HG02943 (cell line): Measurements from ENCODE around the gene TMEM17.
A peak's percentile ranks its signal among the peaks of the same experiment; 100 is the strongest.

ENCODE experiments used
- ATAC-seq: cut with Tn5 transposase; IDR thresholded peaks from one replicate; pipeline ENCODE4 v1.9.1; 2021; ENCODE audit warnings: mild to moderate bottlenecking, low read depth, moderate library complexity; ENCODE audit not compliant: unreplicated experiment

TMEM17 gene

GRCh38 chr2:62512384-62512783, 6.4 kb upstream of the TMEM17 start:
- no peak for ATAC-seq

GRCh38 chr2:62511636-62512035, 5.6 kb upstream of the TMEM17 start:
- ATAC-seq: no peak

DNA sequence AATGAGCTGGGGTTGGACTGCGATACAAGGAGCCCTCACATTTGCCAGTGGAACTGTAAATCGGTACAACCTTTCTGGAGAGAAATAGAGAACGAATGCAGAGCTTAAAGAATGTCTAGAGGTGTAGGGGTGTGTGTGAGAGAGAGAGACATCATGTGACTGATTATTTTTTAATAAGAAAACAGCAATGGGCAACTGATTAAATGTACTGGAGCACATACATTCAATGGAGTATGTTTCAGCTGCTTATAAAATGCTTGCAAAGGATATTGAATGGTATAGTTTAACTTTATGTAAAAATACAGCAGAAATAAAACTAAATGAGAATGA, 391 bp upstream of the TMEM17 start:
- ATAC-seq: peak; percentile 33

GRCh38 chr2:62505109-62505749, 766 bp downstream of the TMEM17 start:
- no peak for ATAC-seq

GRCh38 chr2:62504657-62505056, 1.3 kb downstream of the TMEM17 start:
- no peak for ATAC-seq

DNA sequence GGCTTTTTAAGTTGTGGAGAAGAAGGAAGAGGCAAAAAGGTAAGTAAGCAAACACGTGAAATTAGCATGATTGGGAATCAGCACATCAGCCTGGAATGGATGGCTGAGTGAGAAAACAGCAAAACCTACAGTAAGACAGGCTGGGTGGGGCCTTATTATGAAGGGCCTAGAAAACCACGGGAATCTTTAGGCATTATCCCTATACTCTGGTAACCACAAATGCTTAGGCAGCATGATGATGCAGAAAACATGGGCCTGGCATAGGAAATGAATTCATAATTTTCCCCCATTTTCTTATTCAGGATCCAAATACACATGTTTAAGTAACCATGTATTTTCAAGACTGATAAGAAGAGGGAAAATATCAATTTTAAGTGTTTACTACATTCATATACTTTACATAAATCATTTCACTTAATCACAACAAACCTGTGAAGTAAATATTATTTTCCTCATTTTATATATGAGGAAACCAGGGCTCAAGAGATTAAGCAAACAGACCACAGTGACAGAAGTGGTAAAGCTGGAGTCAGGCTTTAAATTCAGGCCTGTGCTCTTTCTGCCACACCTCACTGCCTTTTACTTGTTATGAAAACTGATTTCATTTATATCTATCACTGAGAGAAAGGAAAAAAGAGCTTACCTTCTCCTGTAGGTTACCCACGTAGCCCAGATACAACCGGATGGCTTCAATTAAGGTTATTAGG, 4.0 kb downstream of the TMEM17 start:
- ATAC-seq: no peak

DNA sequence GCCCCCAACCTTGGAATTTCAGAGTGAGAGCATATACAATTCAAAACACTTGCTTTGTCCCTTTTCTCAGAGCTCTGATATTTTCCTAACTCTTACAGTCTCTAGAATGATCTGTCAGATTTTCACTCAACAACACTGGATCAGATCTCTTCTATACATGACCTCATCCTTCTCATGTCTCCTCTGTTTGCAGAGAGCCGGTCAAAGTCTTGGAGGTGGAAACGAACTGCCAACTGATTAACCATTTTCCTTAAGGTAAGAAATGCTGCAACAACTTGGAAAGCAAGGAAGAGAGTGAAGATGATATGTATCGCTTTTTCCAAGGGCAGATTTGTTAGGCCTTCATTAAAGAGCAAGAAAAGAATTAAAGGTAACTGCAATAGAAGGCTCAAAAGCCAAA, 4.9 kb downstream of the TMEM17 start:
- ATAC-seq: no peak

DNA sequence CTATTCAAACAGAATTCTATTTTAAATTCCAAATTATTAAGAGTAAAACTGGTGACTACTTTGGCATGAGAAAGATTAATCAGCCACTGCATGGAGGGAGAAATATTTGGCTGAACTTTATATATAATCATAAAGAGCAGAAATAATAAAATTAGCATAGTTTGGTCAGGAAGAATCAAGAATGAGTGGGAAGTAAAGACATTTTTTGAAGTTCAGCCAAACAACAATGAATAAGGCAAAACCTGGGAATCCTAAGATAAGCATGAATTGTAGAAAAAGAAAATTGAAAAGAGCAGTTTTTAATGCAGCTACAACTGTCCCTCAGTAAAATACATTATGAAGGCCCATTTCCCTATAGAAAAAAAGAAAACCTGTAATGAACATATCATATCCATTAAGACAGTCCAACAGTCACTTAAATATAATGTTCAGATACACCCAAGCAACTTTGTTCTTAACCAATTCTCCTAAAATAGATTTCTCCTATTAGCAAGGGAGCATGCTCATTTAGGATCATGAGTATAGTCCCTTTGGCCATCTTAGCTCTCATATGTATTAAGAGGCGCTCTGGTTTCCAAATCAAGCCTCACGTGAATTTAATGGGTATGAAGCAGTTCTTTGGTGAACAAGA, 6.5 kb downstream of the TMEM17 start:
- ATAC-seq: no peak

GRCh38 chr2:62498739-62499138, 7.3 kb downstream of the TMEM17 start:
- ATAC-seq: no peak

- ATAC-seq: no peak
These were observed 10.2 kb downstream of the TMEM17 start for GRCh38 chr2:62495761-62496160.

GRCh38 chr2:62492048-62492447, 13.9 kb downstream of the TMEM17 start:
- ATAC-seq: no peak

GRCh38 chr2:62489702-62490101, 16.3 kb downstream of the TMEM17 start:
- ATAC-seq: no peak

DNA sequence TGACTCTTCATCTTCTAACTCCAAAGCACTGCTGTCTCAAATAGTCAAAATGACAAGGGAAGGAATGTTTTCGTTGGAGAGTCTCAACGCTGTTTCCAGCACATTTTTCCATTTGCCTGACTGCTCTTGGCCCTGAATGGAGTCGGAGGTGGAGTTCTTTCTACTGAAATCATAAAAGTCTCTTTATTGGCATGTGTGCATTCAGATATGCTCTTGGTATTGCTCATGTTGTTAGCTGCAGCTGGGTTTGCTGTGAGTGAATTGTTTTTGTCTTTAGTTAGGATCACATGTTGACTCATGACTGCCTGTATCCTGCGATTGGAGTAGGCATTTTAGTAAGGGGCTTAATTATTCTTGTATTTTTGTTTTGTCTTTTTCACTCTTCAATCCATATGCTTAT, 16.8 kb downstream of the TMEM17 start:
- no peak for ATAC-seq

DNA sequence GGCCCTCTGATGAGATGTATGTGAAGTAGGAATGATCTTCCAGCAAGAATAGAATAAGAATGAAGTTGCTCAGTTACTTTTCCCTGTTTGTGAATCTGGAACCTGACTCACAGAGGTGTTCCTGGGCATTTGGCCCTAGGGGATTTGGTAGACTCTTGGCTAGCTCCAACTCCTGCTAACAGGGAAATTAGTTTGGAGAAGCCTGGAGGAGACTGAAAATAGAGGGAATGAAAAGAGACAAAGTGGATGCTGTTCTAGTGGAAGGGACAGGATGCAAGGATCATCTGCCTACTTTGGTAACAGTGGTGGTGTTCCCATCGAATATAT, 19.6 kb downstream of the TMEM17 start:
- ATAC-seq: no peak

DNA sequence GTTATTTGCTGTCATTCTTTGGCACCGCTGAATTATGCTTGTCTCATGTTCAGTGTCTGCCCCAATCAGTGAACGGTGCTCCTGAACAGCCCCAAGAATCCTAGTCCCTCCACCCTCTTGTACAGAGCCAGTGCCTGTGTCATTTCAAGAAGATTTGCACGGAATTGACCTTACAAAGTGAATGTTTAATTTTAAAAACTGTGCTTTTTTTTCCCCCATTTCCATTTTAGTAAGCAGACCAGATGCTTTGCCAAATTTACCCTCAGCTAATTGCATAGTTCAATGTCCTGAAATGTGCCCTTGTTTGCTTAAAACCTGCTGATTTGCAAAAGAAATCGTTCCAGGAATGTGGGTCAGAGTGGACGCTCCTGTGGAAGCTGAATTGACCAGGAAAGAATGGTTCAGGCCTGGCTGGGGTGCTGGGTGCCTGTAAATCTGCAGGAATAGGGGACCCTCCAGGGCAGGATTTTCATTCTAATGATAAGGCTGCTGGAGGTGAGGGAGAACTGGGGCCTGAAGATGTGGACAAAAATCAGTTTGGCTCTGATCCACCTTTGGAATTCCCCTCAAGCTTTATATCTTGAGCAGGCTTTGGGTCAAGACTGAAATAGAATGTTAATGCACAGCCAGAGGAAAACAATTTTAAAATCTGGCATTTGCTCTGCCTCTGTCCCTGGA, 20.1 kb downstream of the TMEM17 start:
- no peak for ATAC-seq

- ATAC-seq: no peak
These were observed 23.2 kb downstream of the TMEM17 start for GRCh38 chr2:62482558-62483352.

- no peak for ATAC-seq
These were observed 26.1 kb downstream of the TMEM17 start for GRCh38 chr2:62479917-62480316.

DNA sequence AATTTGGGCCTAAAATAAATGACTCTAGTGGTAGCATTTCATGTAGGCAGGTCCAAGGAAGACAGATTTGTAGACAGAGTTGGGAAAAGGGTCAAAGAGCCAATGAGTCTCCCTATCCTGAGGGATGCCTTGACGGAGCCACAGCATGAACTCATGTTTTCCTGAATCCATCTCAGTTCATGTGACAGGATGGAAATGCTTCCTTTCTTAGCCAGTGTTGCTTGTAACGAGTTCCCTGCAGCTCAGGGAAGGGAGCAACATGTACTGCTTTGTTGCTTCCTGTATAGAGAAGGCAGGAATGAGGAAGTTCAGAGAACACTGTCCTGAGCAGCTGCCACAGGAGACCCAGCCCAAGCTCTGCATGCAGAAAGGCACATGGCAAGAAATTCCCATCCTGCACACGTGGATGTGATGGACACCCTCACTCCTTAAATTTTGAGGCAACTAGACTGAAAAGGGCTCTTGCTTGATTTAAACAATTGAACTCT, 27.9 kb downstream of the TMEM17 start:
- ATAC-seq: no peak

DNA sequence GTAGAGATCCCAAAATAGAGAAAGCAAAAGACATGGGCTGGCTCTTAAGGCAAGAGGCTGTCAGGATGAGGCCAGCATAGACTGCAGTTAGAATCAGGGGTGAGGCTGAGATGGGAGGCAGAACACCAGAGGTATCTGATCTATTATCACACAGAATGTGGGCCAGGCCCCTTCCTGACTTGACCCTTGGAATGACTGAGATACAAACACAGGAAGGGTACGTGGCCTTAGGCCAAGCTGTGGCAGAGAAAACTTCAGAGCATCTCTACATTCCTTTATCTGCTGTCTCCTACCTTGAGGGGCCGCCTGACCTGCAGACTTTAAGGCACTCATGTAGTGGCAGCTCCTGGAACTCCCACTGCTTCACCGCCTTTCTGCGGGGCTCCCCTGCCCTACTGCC, 28.4 kb downstream of the TMEM17 start:
- no peak for ATAC-seq

- ATAC-seq: no peak
These were observed 30.6 kb downstream of the TMEM17 start for GRCh38 chr2:62475172-62476011.
